Measurements from ENCODE around the gene IL17RB. TPM values are rescaled to one million over a fixed set of nuclear protein-coding genes. Genes with fewer than 3 reads are reported as not detected.

IL17RB gene
- total RNA-seq, 1 experiment from 2014 or later, result 0.19 TPM

GRCh38 chr3:53806182-53807116 is 39.9 kb upstream of the IL17RB start:
- no peaks in the 10 kb centered on the region for H3K27me3 Mint-ChIP-seq (ENCODE audit: insufficient read depth, unreplicated experiment)
- no peak for TF ChIP-seq CTCF (IDR thresholded peaks at IDR 0.05; ENCODE audit: unreplicated experiment)
- no peak for DNase-seq (ENCODE audit: unreplicated experiment)
- no peaks in the 10 kb centered on the region for H3K4me1 Mint-ChIP-seq (ENCODE audit: insufficient read depth, unreplicated experiment)
- BruUV-seq (replicated peaks), result no TSS peak
- no peak overlapping the region for H3K27ac Mint-ChIP-seq (ENCODE audit: low read depth, unreplicated experiment)
- no peaks in the 10 kb centered on the region for H3K36me3 Mint-ChIP-seq (ENCODE audit: insufficient read depth, unreplicated experiment)
- ChIA-PET POLR2A (no interaction called here), CTCF (no interaction called here)
- H3K4me3 Mint-ChIP-seq (ENCODE audit: unreplicated experiment), result no peak overlapping the region
- H3K9me3 Mint-ChIP-seq (ENCODE audit: unreplicated experiment), result no peaks in the 10 kb centered on the region
- intact Hi-C loops (cut with micrococcal nuclease), result no loop called here

DNA sequence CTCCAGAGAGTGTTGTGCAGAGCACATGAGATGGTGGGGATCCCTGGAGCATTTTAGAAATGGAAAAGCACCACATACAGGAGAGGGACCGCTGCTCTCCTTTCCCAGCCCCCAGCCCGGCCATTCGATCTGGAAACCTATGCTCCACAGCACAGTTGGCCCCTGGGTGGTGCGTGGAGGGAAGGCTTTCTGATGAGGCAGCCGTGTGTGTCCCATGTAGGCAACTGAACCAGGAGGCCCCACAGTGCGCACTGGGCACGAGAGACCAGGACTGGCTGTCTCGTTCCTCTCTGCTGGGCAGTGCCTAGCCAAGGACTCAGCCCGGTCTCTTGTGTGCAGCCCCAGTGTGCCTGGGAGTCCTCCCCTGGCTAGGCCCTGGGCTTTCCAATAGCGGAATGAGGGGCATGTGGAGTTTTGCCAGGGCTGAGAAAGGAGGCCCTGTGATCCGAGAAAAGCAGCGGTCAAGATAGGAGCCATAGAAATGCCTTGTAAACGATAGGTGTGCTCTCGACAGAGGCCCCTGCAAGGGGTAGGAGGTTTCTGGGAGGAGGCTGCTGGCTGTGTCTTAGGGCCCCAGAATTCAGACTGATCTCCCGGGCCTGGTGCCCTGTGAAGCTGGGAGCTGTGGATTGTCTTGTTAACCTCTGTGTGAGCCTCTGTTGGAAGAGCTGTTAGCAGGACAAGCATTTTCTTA is 39.1 kb upstream of the IL17RB start:
- ChIA-PET POLR2A (no interaction called here), CTCF (no interaction called here)
- TF ChIP-seq CTCF (IDR thresholded peaks at IDR 0.05; ENCODE audit: unreplicated experiment), result no peak
- no peaks in the 10 kb centered on the region for H3K36me3 Mint-ChIP-seq (ENCODE audit: insufficient read depth, unreplicated experiment)
- no peaks in the 10 kb centered on the region for H3K9me3 Mint-ChIP-seq (ENCODE audit: unreplicated experiment)
- intact Hi-C loops (cut with micrococcal nuclease), result no loop called here
- no TSS peak for BruUV-seq (replicated peaks)
- no peak overlapping the region for H3K27ac Mint-ChIP-seq (ENCODE audit: low read depth, unreplicated experiment)
- no peak for DNase-seq (ENCODE audit: unreplicated experiment)
- H3K27me3 Mint-ChIP-seq (ENCODE audit: insufficient read depth, unreplicated experiment), result no peaks in the 10 kb centered on the region
- no peaks in the 10 kb centered on the region for H3K4me1 Mint-ChIP-seq (ENCODE audit: insufficient read depth, unreplicated experiment)
- no peak overlapping the region for H3K4me3 Mint-ChIP-seq (ENCODE audit: unreplicated experiment)

DNA sequence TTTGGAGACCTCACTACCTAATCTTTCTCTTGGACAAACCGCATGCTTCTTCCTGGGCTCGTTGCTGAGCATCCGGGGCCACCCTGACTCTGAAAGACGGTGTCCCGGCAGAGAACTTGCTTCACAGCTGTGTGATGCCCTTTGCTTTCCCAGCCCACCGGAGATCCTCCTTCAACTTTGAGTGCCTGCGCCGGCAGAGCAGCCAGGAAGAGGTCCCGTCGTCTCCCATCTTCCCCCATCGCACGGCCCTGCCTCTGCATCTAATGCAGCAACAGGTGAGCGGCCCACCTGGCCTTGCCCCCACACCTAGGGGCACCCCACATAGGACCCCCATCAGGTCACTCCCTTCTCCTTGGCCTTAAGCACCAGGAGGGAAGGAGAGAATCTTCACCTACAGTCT is 37.9 kb upstream of the IL17RB start:
- no TSS peak for BruUV-seq (replicated peaks)

More for the DNA sequence above, 37.9 kb upstream of the IL17RB start:
- intact Hi-C loops (cut with micrococcal nuclease), result no loop called here
- Mint-ChIP-seq H3K4me3 (ENCODE audit: unreplicated experiment) (no peak overlapping the region), H3K27ac (ENCODE audit: low read depth, unreplicated experiment) (no peak overlapping the region), H3K36me3 (ENCODE audit: insufficient read depth, unreplicated experiment) (no peaks in the 10 kb centered on the region), H3K27me3 (ENCODE audit: insufficient read depth, unreplicated experiment) (no peaks in the 10 kb centered on the region), H3K9me3 (ENCODE audit: unreplicated experiment) (no peaks in the 10 kb centered on the region), H3K4me1 (ENCODE audit: insufficient read depth, unreplicated experiment) (no peaks in the 10 kb centered on the region)
- DNase-seq (ENCODE audit: unreplicated experiment), result no peak
- CTCF ChIA-PET, result interaction anchor here (0.7 kb wide), 1 partner anchor 381 kb away, joined by 3 read pairs; no protein-coding TSS in a partner anchor
- no peak for TF ChIP-seq CTCF (IDR thresholded peaks at IDR 0.05; ENCODE audit: unreplicated experiment)
- POLR2A ChIA-PET, result no interaction called here
